ENCODE data around the gene ZDHHC19.

DNA sequence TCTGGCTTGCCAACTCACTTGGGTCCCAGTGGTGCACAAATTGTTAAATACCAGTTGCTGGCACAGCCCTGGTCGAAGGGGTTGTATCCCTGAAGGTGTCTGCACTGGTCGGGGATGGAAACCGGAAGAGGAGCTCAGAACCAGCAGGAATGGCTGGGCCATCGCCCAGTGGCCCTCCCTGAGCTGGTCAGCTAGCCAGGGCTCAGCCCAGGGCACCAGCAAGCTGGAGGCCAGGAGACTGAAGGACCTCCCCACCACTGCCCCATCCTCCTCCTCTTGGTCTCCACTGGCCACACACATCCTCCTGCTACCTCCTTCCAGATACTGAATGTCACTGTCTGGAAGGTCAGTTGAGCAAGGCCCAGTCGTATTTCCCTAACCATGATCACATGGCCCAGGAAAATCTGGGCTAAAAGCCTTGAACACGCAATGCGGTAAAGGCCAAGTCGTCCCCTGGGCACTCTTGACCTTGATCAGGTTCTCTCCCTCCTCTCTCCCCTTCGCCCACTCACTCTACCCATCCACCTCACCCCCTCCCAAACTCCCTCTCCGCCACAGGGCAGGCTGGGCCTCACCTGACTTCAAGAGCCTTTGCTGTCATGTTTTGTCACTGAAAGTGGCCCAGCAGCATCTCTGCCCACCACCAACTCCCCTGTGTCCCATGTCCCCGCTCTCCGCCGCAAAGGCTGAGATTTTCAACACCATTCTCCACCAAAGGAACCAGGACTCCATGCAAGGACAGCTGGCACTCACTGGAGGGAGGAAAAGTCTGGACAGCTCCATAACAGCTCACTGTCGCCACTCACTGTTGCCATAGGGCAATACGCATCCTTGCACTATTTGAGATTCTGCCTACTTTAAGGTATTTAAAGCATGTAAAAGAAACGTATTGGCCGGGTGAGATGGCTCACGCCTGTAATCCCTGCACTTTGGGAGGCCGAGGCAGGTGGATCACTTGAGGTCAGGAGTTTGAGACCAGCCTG is 12.1 kb downstream of the ZDHHC19 start:
- TF ChIP-seq, protein P1, sequence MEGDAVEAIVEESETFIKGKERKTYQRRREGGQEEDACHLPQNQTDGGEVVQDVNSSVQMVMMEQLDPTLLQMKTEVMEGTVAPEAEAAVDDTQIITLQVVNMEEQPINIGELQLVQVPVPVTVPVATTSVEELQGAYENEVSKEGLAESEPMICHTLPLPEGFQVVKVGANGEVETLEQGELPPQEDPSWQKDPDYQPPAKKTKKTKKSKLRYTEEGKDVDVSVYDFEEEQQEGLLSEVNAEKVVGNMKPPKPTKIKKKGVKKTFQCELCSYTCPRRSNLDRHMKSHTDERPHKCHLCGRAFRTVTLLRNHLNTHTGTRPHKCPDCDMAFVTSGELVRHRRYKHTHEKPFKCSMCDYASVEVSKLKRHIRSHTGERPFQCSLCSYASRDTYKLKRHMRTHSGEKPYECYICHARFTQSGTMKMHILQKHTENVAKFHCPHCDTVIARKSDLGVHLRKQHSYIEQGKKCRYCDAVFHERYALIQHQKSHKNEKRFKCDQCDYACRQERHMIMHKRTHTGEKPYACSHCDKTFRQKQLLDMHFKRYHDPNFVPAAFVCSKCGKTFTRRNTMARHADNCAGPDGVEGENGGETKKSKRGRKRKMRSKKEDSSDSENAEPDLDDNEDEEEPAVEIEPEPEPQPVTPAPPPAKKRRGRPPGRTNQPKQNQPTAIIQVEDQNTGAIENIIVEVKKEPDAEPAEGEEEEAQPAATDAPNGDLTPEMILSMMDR (IDR thresholded peaks at IDR 0.05), result no peak
- TF ChIP-seq POLR2AphosphoS5 (IDR thresholded peaks at IDR 0.05), result no peak

All from gastroesophageal sphincter (tissue), 3 donors.